Right forelimb (tissue), 1 donor: ENCODE measurements around the gene RPGR.

Source experiments
- DNase-seq: peaks from one replicate; pipeline ENCODE4 v3.0.0-alpha.2; 2018

Gene RPGR

DNA sequence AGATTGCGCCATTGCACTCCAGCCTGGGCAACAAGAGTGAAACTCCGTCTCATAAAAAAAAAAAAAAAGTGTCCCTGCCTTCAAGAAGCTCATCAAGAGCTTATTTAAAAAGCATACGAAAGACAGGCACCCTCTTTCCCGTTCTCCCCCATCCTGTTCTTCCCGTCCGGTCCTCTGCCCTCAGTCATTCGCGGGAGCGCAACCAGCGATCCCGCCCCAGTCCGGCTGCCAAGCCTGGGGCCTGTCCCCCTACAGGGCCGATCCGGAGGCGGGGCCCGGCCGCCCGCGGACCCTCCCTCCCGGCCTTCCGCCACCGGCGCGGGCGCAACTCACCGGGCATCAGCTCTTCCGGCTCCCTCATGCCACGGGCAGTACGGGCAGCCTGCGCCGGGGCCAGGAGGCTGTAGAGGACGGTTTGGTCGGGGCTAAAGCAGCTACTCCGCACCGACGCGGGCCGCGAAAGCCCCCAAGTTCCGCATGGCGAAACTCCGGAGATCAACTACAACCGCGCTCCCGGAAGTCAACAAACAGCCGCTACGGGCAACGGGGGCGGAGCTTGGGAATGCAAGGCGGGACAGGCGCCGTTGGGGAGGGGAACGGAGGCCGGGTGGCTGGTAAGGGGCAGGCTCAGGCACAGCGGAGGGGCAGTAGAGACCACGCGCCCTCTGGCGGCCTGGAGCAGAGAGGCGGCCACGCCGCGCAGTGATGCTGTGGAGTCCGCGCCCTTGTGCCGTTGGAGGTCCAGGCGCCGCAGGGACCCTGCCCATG lies at the start of gene RPGR:
Gene RPGR, minus strand, starts transcription at position 503 of the 768 bp plus-strand sequence. Its CDS starts 142 bp downstream, at position 361.
- peak; percentile 95 for DNase-seq

- DNase-seq = no peak
Measured at GRCh38 chrX:38376747-38377146, 49.4 kb upstream of the RPGR start.

DNA sequence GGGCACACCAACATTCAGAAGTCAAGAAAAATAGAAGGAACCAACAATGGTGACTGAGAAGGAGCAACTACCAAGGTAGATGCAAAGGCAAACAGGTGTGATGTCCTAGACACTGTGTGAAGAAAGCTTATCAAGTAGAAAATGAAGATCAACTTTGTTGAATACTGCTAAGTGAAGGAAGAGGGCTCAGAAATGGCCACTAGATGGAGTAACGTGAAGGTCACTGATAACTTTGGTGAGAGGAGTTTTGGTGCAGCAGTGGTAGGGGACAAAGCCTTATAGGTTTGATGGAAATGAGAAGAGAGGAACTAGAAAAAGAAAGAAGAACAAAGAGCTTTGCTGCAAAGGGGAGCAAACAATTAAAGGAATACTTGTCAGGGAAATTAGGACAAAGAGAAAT lies 48.6 kb upstream of the RPGR start:
- no peak for DNase-seq

DNA sequence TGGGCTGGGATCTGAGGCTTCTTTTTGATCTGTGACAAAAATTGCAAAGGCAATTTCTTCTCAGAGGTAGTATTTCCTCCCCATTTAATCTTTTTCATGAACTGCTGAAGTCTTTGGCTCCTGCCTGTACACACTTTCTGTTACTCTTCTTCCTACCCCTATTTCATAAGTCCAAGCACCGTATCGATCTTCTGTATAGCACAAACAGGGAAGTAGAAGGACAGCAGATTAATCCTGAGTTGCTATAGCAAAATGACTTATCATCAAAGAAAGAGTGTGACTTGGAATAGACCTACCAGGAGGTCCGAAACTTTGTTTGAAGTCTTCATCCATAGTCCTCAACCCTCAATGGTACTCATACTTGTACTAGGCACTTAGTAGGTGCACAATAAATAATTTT lies 47.1 kb upstream of the RPGR start:
- no peak for DNase-seq

- DNase-seq = no peak
Measured at GRCh38 chrX:38371641-38372040, 44.3 kb upstream of the RPGR start.

GRCh38 chrX:38368774-38369173 lies 41.5 kb upstream of the RPGR start:
- no peak for DNase-seq

GRCh38 chrX:38365954-38366353 lies 38.6 kb upstream of the RPGR start:
- DNase-seq = no peak

GRCh38 chrX:38363046-38363445 lies 35.7 kb upstream of the RPGR start:
- DNase-seq = no peak

DNA sequence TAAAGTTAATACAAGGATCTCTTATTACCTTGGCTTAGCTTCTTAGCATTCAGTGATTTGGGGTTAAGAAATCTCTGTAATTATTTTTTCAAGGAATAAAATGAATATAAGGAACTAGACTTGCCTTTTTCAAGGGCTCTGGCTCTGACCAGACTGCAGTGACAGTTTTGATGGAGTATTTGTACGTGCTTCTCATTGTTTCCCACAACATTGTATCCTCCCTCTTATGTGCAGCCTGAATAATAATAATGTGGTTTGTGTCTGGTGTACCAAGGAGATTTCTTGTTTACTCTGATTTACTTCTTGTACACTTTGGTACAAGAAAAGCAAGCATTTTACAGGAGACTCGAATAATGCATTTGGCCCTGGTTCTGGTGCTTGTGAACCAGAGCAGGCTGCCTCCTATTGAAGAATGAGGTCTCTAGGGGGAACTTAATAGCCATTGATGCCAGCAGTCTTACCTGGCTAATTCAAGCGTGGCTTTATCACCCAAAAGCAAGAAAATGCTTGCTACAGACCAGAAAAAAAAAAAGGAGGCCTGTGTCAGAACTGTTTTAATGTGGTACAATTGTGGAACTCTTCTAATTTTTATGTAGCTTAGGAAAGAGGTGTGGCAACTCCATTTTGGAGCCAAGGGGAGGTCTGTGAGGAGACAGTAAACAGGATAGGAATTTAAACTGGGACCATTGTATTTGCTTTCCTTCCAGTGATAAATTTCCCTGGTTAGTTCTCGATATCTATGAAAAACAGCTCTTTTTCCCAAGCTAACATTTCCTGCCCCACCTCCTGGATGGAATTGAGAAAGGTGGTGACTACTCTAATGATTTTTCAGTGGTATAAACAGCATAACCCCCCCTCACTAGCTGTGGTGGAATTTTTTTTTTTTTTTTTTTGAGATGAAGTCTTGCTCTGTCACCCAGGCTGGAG lies 30.7 kb upstream of the RPGR start:
- no peak for DNase-seq

DNA sequence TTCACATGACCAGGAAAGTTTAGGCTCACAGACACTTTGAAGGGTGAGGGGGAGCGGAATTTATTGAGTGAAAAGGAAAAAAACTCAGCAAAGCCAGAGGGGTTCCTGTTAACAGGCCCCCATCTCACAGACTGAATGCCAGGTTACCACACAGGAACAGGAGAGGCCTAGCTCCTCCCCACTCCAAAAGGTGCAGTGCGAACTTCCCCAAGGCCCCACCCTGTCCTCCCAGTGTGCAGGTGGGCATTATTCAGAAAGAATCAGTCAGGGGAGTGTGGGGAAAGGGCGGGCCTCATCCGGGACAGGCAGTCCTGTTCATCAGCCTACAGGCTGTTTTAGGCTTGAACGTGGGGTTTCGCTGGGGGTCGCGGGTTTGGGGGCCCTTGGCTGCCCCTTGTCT lies 29.1 kb upstream of the RPGR start:
- no peak for DNase-seq

GRCh38 chrX:38352362-38352761 lies 25.1 kb upstream of the RPGR start, which contains the start of gene OTC:
Gene OTC, plus strand, starts transcription at chrX:38352604. Its CDS starts 93 bp downstream, at chrX:38352697.
- no peak for DNase-seq

GRCh38 chrX:38351346-38351745 lies 24.0 kb upstream of the RPGR start:
- no peak for DNase-seq

DNA sequence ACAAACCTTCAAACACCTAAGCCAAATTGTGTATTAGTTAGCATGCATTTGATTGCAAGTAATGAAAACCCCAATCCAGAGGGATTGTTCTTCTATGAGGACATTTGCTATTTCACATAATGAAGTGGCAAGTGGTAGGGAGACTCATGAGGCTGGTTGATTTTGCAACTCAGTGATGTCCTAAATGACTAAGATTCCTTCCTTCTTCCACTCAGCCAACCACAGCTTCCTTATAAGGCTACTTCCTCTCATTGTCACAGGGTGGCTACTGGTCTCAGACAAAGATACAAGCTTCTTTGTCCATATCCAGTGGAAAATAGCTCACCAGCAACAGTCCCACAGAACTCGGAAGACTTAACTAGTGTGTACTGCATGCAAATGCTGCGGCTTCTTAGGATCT lies 19.8 kb upstream of the RPGR start:
- DNase-seq = no peak

DNA sequence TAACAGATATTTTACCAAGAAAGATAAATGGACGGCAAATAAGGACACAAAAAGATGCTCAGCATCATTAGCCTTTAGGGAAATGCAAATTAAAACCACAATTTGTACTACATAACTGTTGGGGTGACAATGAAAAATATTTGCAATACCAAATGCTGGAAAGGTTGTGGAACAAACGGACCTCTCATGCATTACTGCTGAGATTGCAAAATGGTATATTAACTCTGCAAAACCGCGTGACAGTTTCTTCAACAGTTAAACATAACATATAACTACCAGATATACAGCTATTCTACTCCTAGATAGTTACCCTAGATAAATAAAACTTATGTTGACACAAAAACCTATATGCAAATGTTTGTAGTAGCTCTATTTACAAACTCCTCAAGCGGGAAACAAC lies 18.8 kb upstream of the RPGR start:
- no peak for DNase-seq

DNA sequence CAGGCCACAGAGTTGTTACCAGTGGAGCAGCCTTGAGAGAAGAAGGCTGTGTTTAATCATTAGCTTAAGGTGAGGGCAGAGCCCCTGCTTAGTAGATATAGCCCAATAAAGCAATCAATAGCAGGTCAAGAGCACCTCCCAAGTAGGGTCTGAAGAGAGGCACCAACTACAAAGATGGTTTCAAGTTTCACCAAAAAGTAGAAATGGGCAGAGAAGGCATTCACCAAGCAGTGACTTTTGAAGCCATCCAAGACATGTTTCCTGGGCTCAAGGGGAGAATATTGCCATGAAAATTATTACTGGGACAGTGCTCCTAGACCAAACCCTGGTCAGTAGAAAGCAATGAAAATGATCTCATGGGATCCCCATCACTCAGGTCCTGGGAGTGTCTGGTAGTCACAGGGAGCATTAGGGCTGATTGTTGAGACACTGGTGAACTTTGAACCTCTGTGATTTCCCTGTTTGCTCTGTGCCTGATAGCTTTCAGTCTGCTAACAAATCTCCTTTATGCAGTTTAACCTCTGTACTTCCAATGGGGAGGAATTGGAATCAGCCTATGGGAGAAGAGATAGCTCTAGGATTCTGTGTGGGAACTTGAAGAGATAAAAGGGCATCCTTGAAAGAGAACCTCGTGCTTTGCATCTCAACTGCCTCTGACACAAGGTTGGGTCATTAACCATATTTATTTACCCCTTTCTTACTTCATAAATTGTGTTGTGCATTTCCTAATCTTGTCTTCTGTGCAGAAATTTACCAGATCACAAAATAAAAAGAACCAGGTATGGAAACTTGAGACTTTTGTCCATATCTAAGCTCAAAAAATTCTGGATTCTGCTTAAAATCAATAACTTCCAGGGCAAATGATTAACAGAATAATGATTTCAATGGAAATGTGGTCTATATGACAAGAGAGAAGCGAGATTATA lies 15.8 kb upstream of the RPGR start:
- no peak for DNase-seq

DNA sequence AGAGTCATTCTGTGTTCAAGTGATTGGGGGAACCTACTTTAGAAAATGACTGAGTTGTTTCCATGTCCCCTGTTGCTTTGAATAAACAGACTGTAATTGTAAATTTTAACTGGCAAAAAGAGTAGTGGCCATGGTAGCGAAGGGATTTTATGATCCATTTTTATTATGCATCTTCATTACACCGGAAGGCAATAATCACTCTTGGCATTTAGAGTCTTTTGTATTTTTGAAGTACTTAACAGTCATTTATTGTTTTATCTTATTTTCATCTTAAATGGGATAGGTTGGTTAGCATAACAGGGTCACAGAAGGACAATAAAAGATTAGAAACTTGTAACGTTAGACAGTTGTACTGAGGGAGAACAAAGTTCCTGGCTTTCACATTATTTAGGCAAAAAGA lies 14.1 kb upstream of the RPGR start:
- no peak for DNase-seq

DNA sequence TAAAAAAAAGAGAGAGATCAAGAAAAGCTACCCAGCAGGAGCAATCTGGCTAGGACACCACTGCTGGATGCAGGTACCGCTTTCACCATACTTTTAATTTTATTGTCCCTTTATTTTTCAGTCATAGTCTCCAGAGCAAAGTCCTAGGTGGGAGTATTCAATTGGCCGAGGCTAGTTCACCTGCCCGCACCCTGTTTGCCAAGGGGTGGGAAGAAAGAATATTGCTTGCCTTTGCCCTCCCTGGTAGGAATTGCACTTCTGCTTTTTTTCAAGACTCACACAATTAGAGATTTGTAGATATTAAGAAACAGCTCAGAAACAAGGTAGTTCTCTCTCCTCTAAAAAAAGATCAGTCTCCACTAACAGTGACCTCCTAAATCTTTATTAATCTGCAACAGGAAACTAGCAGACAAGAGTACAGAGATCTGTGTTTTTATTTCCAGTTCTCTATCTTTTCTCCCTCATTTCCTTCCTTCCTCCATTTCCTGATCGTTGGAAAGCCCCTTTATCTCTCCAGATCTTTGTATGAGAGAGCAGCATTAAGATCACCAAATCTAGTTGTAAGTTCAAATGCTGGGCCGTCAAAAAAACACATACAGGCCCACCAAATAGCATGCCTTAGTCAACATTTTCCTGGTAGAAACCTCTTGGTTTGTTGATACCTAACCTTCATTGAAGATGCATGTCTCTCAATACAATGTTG lies 9.4 kb upstream of the RPGR start:
- DNase-seq = no peak

- no peak for DNase-seq
Measured at GRCh38 chrX:38335382-38335781, 8.1 kb upstream of the RPGR start.

GRCh38 chrX:38332505-38332904 lies 5.2 kb upstream of the RPGR start:
- DNase-seq = no peak

DNA sequence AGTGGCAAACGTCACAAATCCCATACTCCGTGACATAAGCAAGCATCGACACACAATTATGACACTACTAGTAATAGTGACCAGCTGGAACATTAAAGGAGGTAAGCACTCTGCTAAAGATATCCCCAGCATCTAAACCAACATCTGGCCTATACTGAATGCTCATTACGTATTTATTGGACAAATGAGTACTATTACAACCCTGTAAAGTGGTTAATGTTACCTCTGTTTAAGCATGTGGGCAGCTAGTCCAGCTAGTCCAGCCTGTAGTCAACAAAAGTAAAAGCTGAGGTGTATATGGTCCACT lies 419 bp upstream of the RPGR start:
- no peak for DNase-seq

DNA sequence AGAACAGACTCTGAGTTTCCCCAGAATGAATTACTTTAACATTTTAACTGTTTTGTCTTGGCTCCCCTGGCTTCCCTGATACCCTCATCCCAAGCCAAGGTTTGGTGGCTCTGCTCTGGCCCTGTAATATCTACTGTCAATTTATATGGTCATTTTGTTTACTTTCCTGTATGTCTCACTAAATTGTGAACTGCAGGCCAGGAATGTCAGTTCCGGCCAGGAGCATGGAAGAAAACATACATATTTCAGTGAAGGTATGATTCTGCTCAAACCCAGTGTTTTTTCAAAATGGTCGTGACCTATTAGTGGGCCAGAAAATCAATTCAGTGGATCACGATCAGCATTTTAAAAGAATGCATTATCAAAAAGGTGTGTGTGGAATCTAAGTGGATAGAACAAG lies 1.2 kb downstream of the RPGR start:
- no peak for DNase-seq

GRCh38 chrX:38320819-38321218 lies 6.5 kb downstream of the RPGR start:
- no peak for DNase-seq
